Measurements from ENCODE around the gene ELSPBP1.
"Not testable (repeated sequence)": the region's sequence is repeated elsewhere in the genome, so short reads cannot be mapped to it uniquely, and the experiment has no call there.

ELSPBP1 gene

GRCh38 chr19:47994209-47994802 is at the start of gene ELSPBP1:
Gene ELSPBP1 (plus strand): TSS chr19:47994632. CDS start chr19:48008668, 14,036 bp downstream.
- ChIA-PET CTCF (interaction anchor here (0.9 kb wide), 1 partner anchor 12 kb away, joined by 3 read pairs; no protein-coding TSS in a partner anchor), POLR2A (no interaction called here)
- TF ChIP-seq CTCF (IDR thresholded peaks at IDR 0.05; ENCODE audit: control extremely low read depth, extremely low read depth, low read depth, missing control alignments) = no peak
- DNase-seq (ENCODE audit: extremely low spot score) = no peak

GRCh38 chr19:47949852-47950521 is 44.4 kb upstream of the ELSPBP1 start:
- CTCF ChIA-PET; DNase-seq (ENCODE audit: extremely low spot score); POLR2A ChIA-PET: not testable (repeated sequence)

GRCh38 chr19:47952132-47952531 is 42.3 kb upstream of the ELSPBP1 start:
- DNase-seq (ENCODE audit: extremely low spot score); POLR2A ChIA-PET: not testable (repeated sequence)

GRCh38 chr19:47955936-47956335 is 38.5 kb upstream of the ELSPBP1 start:
- POLR2A ChIA-PET = not testable (repeated sequence)

More at GRCh38 chr19:47952132-47952531, 42.3 kb upstream of the ELSPBP1 start:
- CTCF ChIA-PET = not testable (repeated sequence)

GRCh38 chr19:47973529-47973928 is 20.9 kb upstream of the ELSPBP1 start:
- ChIA-PET CTCF (interaction anchor here (2.5 kb wide), 1 partner anchor 10 kb away, joined by 13 read pairs; no protein-coding TSS in a partner anchor), POLR2A (no interaction called here)
- no peak for TF ChIP-seq CTCF (IDR thresholded peaks at IDR 0.05; ENCODE audit: control extremely low read depth, extremely low read depth, low read depth, missing control alignments)
- DNase-seq (ENCODE audit: extremely low spot score) = no peak

More at GRCh38 chr19:47955936-47956335, 38.5 kb upstream of the ELSPBP1 start:
- CTCF ChIA-PET; DNase-seq (ENCODE audit: extremely low spot score): not testable (repeated sequence)

GRCh38 chr19:47991191-47991808 is 3.1 kb upstream of the ELSPBP1 start:
- POLR2A ChIA-PET = no interaction called here
- TF ChIP-seq CTCF (IDR thresholded peaks at IDR 0.05; ENCODE audit: control extremely low read depth, extremely low read depth, low read depth, missing control alignments) = no peak
- DNase-seq (ENCODE audit: extremely low spot score) = no peak
- CTCF ChIA-PET = no interaction called here

GRCh38 chr19:47992070-47992469 is 2.4 kb upstream of the ELSPBP1 start, which contains the start of gene BSPH1:
Gene BSPH1 (minus strand): TSS chr19:47992170. CDS start chr19:47992081, 89 bp downstream.
- ChIA-PET POLR2A (no interaction called here), CTCF (no interaction called here)
- TF ChIP-seq CTCF (IDR thresholded peaks at IDR 0.05; ENCODE audit: control extremely low read depth, extremely low read depth, low read depth, missing control alignments) = no peak
- DNase-seq (ENCODE audit: extremely low spot score) = no peak

- CTCF ChIA-PET = interaction anchor here (1.5 kb wide), 1 partner anchor 21 kb away, joined by 3 read pairs; no protein-coding TSS in a partner anchor
- POLR2A ChIA-PET = no interaction called here
- DNase-seq (ENCODE audit: extremely low spot score) = no peak
- no peak for TF ChIP-seq CTCF (IDR thresholded peaks at IDR 0.05; ENCODE audit: control extremely low read depth, extremely low read depth, low read depth, missing control alignments)
Observed at GRCh38 chr19:47996230-47996727, 1.8 kb downstream of the ELSPBP1 start.

Data from GM10248 (cell line).